Right atrium auricular region (tissue), 2 donors: ENCODE data around the gene SVIL. TPM values are rescaled to one million over a fixed set of nuclear protein-coding genes. Genes with fewer than 3 reads are reported as not detected.

ENCODE experiments used
- DNase-seq: peaks from one replicate; pipeline ENCODE4 v3.0.0-alpha.2; 2019; ENCODE audit warnings: low spot score
- H3K27ac ChIP-seq, 2 donors: fragments of 200-600 bp; sonication (generic); 1 replicate in 1 of 2; 2 replicates in 1 of 2; pipeline ENCODE4 v1.5.1; 2016 to 2019
- H3K27me3 ChIP-seq, 2 donors: fragments of 200-600 bp; sonication (generic); one replicate each; pipeline versions ENCODE4 v1.5.1 to v1.6.0; 2017 to 2019
- H3K36me3 ChIP-seq: fragments of 200-600 bp; sonication (generic); one replicate; pipeline ENCODE4 v1.5.1; 2016
- H3K4me1 ChIP-seq, 2 donors: fragments of 200-600 bp; sonication (generic); one replicate each; pipeline versions ENCODE4 v1.5.1 to v1.6.0; 2017 to 2019
- H3K4me3 ChIP-seq, 2 donors: fragments of 200-600 bp; sonication (generic); 1 replicate in 1 of 2; 2 replicates in 1 of 2; pipeline ENCODE4 v1.5.1; 2017 to 2019; ENCODE audit warnings: mild to moderate bottlenecking in 1 of 2, moderate library complexity in 1 of 2
- H3K9me3 ChIP-seq, 2 donors: fragments of 200-600 bp; sonication (generic); one replicate each; pipeline ENCODE4 v1.5.1; 2019
- CTCF ChIP-seq, 2 donors: fragments of 200-600 bp; sonication (generic); IDR thresholded peaks; one replicate each; pipeline ENCODE4 v1.5.1; 2019; ENCODE audit warnings: antibody characterized with exemption in 2 of 2
- total RNA-seq, 2 donors: library from RNA; depleted of rRNA; stranded (reverse); fragments of >200 nt; gene quantifications; one replicate each; pipeline ENCODE4 v1.1.0, GENCODE V29; 2016

Gene SVIL
- total RNA-seq, 2 donors from 2014 or later, result 260 to 340 TPM

- no peaks in the 10 kb centered on the region for H3K27me3 ChIP-seq
Measured at GRCh38 chr10:29666201-29666600, 31.4 kb upstream of the SVIL start.

GRCh38 chr10:29663718-29664117, 28.9 kb upstream of the SVIL start:
- DNase-seq, result no peak
- peak overlapping the region in 1 of 2 donors; percentile 50 for H3K27ac ChIP-seq
- no peaks in the 10 kb centered on the region for H3K27me3 ChIP-seq
- H3K36me3 ChIP-seq, result no peaks in the 10 kb centered on the region
- no peak for TF ChIP-seq CTCF (IDR thresholded peaks at IDR 0.05)
- no peaks in the 10 kb centered on the region for H3K9me3 ChIP-seq
- peaks cover 0 to 29% of the 10 kb centered on the region in 2 donors for H3K4me1 ChIP-seq
- H3K4me3 ChIP-seq, result no peak overlapping the region

More at GRCh38 chr10:29666201-29666600, 31.4 kb upstream of the SVIL start:
- H3K4me1 ChIP-seq, result peaks cover 0 to 17% of the 10 kb centered on the region in 2 donors
- no peak overlapping the region for H3K4me3 ChIP-seq
- no peak for DNase-seq
- no peaks in the 10 kb centered on the region for H3K9me3 ChIP-seq
- no peak for TF ChIP-seq CTCF (IDR thresholded peaks at IDR 0.05)
- no peaks in the 10 kb centered on the region for H3K36me3 ChIP-seq
- no peak overlapping the region for H3K27ac ChIP-seq

GRCh38 chr10:29658984-29659965, 24.5 kb upstream of the SVIL start:
- Histone ChIP-seq H3K27ac (peak overlapping the region; percentile 43 to 55), H3K4me3 (no peak overlapping the region), H3K36me3 (peaks cover 14% of the 10 kb centered on the region), H3K9me3 (no peaks in the 10 kb centered on the region), H3K4me1 (peaks cover 0 to 31% of the 10 kb centered on the region in 2 donors), H3K27me3 (no peaks in the 10 kb centered on the region)
- no peak for TF ChIP-seq CTCF (IDR thresholded peaks at IDR 0.05)
- DNase-seq, result no peak

- no peaks in the 10 kb centered on the region for H3K9me3 ChIP-seq
- peaks cover 14% of the 10 kb centered on the region for H3K36me3 ChIP-seq
- H3K27me3 ChIP-seq, result no peaks in the 10 kb centered on the region
- no peak for TF ChIP-seq CTCF (IDR thresholded peaks at IDR 0.05)
- H3K4me1 ChIP-seq, result peaks cover 0 to 31% of the 10 kb centered on the region in 2 donors
- H3K27ac ChIP-seq, result no peak overlapping the region
- H3K4me3 ChIP-seq, result no peak overlapping the region
- no peak for DNase-seq
Measured at GRCh38 chr10:29657719-29658274, 23.0 kb upstream of the SVIL start.

- no peaks in the 10 kb centered on the region for H3K27me3 ChIP-seq
- H3K27ac ChIP-seq, result no peak overlapping the region
- H3K4me1 ChIP-seq, result peaks cover 0 to 30% of the 10 kb centered on the region in 2 donors
- H3K36me3 ChIP-seq, result peaks cover 14% of the 10 kb centered on the region
- no peaks in the 10 kb centered on the region for H3K9me3 ChIP-seq
- no peak for DNase-seq
- no peak for TF ChIP-seq CTCF (IDR thresholded peaks at IDR 0.05)
- no peak overlapping the region for H3K4me3 ChIP-seq
Measured at GRCh38 chr10:29656451-29656992, 21.8 kb upstream of the SVIL start.
